Astrocyte of the cerebellum (primary cell): Measurements from ENCODE around the gene RAB5B.
"Not testable (repeated sequence)": the region's sequence is repeated elsewhere in the genome, so short reads cannot be mapped to it uniquely, and the experiment has no call there.

Source experiments
- DNase-seq: peaks from one replicate; pipeline ENCODE4 v3.0.0-alpha.2; 2011; ENCODE audit warnings: low read depth
- H3K4me3 ChIP-seq: 2 replicates; pipeline ENCODE4 v1.5.1; 2011; ENCODE audit warnings: mild to moderate bottlenecking, low read depth, low read length, moderate library complexity
- in situ Hi-C: cut with HindIII; loops from 2 replicates; pipeline ENCODE4 v1.10.0; 2017; ENCODE audit warnings: low sequenced_read_pairs
- TF ChIP-seq, protein P1 (sequence below): IDR thresholded peaks from 2 replicates; pipeline ENCODE4 v1.5.1; 2012; ENCODE audit warnings: low read length, low read depth, moderate library complexity, mild to moderate bottlenecking; ENCODE audit errors: missing control alignments

RAB5B gene

GRCh38 chr12:56040963-56041551, 67.2 kb downstream of the RAB5B start:
- no peak for DNase-seq
- peak overlapping the region; percentile 97 for H3K4me3 ChIP-seq
- TF ChIP-seq, protein P1, sequence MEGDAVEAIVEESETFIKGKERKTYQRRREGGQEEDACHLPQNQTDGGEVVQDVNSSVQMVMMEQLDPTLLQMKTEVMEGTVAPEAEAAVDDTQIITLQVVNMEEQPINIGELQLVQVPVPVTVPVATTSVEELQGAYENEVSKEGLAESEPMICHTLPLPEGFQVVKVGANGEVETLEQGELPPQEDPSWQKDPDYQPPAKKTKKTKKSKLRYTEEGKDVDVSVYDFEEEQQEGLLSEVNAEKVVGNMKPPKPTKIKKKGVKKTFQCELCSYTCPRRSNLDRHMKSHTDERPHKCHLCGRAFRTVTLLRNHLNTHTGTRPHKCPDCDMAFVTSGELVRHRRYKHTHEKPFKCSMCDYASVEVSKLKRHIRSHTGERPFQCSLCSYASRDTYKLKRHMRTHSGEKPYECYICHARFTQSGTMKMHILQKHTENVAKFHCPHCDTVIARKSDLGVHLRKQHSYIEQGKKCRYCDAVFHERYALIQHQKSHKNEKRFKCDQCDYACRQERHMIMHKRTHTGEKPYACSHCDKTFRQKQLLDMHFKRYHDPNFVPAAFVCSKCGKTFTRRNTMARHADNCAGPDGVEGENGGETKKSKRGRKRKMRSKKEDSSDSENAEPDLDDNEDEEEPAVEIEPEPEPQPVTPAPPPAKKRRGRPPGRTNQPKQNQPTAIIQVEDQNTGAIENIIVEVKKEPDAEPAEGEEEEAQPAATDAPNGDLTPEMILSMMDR = no peak
- in situ Hi-C loops = no loop called here

- peak within 1 kb of the TSS; percentile 97 for H3K4me3 ChIP-seq
- DNase-seq = peak; percentile 99
- TF ChIP-seq, protein P1 = peak; percentile 44
- in situ Hi-C loops = no loop called here
These were observed 67.9 kb downstream of the RAB5B start, which contains the start of gene RPS26 for GRCh38 chr12:56041552-56042429. Gene RPS26, plus strand, starts transcription at chr12:56041918. Its CDS starts 249 bp downstream, at chr12:56042167.

DNA sequence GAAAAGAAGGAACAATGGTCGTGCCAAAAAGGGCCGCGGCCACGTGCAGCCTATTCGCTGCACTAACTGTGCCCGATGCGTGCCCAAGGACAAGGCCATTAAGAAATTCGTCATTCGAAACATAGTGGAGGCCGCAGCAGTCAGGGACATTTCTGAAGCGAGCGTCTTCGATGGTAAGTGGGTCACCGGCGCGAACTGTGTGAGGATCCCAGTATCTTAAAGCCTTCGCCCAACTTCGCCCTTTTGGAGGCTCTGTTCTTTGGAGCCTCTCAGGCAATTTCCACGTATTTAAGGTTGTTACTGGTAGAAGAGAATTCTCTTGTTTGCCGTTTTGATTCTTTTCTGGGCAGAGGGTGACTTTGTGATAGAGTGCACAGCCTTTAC, 68.5 kb downstream of the RAB5B start:
- peak overlapping the region; percentile 97 for H3K4me3 ChIP-seq
- in situ Hi-C loops, DNase-seq: not testable (repeated sequence)

- no peak for DNase-seq
- TF ChIP-seq, protein P1 = no peak
- H3K4me3 ChIP-seq = peak overlapping the region; percentile 97
- in situ Hi-C loops = no loop called here
These were observed 69.0 kb downstream of the RAB5B start for GRCh38 chr12:56042843-56043242.
